Fibroblast of skin of left quadriceps (primary cell): ENCODE data around the gene CACNA1D.

Experiments used
- DNase-seq, 2 experiments: peaks; one replicate each; pipeline ENCODE4 v3.0.0-alpha.2; 2013; ENCODE audit warnings: low read depth in 2 of 2

CACNA1D gene

GRCh38 chr3:53748512-53749271 is 254.3 kb downstream of the CACNA1D start:
- DNase-seq = no peak

GRCh38 chr3:53749448-53749847 is 255.0 kb downstream of the CACNA1D start:
- no peak for DNase-seq

DNA sequence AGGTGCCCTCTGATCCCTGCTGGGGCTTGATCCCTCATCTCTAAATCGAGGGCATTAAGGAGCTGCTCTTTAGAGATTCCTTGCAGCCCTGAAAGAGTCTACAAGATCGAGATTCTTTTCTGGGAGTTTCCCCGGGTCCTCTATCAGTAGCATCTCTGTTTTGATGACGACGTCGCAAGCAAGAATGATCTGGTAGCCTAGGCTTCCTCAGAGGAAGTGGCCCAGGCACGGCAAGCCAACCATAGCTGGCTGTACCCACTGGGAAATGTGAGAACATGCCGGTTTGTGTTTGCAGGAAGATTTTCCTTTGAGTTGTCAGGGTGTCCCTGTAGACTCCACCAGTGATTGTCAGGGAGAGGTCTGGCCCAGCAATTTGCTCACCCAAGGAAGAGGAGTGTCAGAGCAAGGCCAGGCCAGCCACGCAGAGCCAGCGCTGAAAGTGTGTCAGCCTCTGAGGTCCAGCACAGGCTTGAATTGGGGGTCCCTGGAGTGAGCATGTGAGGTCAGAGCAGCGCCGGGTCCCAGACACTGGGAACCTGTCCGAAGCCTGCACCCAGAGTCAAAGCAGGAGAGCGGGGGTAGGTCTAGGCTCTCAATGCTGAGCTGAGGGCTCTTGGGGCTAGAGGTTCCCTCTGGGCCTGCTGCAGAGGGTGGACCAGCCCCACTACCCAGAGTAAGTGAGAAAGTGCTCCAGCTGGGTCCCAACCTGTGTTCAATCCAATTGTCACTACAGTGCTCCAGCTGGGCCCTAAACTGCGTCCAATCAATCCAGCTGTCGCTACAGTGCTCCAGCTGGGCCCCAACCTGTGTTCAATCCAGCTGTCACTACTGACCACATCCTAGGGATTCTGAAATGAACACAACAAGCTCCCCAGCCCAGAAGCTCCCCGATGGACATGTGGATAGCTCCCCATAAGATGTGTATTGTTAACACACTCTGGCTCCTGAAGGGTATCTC is 256.1 kb downstream of the CACNA1D start:
- DNase-seq = no peak

DNA sequence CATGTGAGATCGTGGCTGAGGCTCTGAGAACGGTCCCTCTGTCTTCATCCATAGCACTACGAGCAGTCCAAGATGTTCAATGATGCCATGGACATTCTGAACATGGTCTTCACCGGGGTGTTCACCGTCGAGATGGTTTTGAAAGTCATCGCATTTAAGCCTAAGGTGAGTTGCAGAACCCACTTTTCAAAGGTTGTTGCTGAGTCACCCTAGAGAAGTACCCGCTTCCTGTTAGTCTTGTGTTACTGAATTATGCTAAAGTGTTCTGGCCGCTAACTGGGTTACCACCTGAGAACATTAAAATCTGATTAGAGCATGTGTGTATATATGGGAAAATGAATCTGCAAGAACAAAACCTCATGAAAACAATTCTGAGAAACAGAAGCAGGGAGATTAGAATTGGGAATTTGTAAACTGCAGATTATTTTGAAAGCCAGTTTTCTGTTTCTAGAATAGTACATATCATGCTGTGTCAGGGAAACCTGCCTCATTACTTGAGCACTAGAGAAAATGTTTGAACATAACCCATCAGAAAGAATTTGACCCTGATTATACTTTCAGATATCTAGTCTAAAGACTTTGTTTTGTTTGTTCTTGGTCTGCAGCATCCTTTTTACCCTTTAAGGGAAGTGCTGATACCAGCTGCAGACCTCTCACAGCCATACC is 259.2 kb downstream of the CACNA1D start:
- no peak for DNase-seq

- no peak for DNase-seq
Observed at GRCh38 chr3:53754325-53754724, 259.9 kb downstream of the CACNA1D start.

DNA sequence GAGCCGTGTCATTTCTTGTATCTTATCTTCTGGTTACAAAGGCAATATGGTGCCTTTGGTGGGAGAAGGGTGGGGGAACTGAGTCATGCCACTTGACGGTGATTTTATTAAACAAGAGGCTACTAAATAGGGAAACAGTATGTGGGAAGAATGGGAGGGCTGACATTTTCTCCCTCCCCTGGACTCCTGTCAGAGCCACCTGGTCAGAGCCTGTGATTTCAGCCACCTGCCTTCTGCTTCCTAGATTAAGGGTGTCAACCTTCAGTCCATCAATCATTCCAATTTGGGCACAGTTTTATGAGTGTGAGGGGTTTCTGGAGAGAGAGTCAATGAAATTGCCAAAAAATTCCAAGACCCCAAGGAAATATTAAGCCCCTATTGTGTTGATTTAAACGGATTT is 264.4 kb downstream of the CACNA1D start:
- DNase-seq = no peak

DNA sequence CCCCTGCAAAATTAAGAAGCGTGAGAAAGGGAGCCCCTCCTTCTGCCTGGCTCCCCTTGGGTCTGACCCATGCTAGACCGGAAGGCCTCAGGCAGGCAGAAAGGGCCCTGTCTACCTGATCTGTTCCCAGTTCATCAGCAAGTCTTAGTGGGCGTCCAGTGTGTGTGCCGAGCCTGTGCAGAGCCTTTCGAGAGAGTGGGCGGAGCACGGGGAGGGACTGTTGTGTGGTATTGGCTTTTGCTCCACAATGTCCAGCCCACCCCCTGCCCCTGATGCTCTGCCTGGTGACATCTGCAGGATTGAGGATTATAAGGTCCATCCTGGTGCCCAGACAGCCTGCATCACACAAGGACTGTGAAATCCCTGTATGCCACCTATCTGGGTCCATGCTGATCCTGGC is 268.9 kb downstream of the CACNA1D start:
- DNase-seq = no peak

- DNase-seq = no peak
Observed at GRCh38 chr3:53764026-53764775, 269.8 kb downstream of the CACNA1D start.

DNA sequence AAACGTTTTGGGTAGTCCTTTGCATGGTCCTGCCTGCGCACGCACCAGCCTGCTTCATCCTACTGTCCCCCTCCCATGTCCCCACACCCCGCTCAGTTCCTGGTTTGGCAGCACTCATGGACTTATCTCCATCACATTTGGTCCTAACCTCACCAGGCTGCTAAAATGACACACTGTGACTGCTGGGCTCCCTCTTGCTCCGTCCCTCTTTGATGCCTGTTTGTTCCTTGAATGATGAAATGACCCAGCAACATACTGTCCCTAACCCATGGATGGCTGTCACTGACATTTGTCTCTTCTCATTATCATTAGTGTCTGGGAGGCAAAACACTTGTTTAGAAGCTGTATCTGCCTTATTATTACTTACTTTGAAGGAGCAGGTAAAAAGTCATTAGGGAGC is 271.3 kb downstream of the CACNA1D start:
- DNase-seq = no peak

DNA sequence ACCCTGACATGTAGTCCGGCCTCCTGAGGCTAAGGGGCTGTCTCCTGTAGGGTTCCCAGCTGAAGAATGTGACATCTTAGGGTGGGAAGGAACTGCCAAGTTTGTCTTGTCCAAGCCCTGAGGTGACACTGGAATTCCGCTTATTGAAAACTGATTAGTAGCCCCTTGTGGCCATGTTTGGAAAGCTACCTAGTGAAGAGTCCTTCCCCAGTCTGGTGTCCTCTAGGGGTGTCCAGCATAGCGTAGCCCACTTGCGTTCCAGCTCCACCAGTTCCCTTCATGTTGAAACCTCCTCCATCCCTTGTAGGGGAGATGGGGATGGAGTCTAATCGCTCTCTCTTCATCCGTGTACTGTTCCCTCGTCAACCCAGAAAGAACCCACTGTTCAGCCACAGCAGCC is 272.3 kb downstream of the CACNA1D start:
- no peak for DNase-seq

GRCh38 chr3:53768478-53769459 is 274.4 kb downstream of the CACNA1D start:
- DNase-seq = no peak

DNA sequence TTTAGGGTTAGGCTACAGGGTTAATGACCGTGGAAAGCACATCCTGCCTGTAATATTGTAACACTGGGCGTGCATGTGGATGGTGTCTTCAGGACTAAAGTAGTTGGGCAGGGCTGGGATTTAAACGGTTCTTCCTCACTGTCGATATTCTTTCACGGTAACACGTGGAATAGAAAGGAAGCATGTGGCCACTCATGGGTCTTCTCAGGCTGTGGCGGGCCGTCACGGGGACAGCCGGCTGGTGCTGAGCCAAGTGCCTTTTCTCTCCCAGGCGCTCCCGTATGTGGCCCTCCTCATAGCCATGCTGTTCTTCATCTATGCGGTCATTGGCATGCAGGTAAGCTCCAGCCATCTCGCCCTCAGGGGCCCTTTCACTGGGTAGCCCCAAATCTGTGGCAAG is 278.2 kb downstream of the CACNA1D start:
- DNase-seq = no peak

- peak; percentile 52 to 55 for DNase-seq
Observed at GRCh38 chr3:53773021-53773436, 278.6 kb downstream of the CACNA1D start.

DNA sequence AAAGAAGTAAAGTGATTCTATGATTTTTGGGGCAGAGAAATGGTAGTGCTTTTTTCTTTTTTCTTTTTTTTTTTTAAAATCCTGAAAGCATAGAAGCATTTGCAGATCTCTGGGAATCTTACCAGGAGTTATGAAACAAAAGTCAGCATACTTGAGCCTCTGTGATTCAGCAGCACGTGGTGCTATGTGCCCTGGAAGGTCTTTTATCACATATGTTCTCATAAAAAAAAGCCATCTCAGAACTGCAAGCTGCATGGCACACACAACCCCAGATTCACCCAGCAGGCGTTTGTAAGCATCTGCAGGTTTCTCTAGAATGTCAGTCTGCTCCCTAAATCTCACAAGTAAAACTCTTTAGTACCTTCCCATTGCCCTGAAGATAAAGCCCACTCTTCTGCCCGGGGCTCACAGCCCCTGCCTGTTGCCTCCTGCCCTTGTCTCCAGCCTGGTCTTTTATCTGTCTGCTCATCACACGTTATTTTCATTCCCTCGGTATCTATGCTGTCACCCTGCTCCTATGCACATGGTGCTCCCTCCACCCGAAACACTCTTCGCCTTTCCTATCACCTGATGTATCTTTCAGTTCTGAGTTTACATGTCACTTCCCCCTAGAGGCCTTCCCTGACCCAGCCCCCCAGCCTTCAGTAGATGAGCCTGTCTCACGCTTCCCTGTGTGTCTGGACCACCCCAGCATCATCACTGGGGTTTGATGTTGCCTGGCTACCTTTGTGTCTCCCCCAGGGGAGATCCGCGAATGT is 279.4 kb downstream of the CACNA1D start:
- peak; percentile 78 to 79 for DNase-seq

DNA sequence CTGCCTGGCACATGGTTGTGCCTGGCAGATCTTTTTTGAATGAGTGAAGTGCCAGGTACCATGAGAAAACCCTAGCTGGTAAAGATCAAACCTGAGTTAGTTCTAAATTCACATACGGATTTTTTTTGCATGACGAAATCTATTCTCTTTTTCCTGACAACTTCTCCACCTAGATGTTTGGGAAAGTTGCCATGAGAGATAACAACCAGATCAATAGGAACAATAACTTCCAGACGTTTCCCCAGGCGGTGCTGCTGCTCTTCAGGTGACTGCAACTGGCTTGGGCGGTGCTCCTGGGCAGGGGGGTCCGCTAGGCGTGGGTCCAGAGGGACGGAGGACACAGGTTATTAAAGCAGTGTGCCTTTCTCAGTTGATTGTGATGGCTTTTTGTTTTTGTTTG is 280.0 kb downstream of the CACNA1D start:
- no peak for DNase-seq

- no peak for DNase-seq
Observed at GRCh38 chr3:53775018-53775417, 280.6 kb downstream of the CACNA1D start.

DNA sequence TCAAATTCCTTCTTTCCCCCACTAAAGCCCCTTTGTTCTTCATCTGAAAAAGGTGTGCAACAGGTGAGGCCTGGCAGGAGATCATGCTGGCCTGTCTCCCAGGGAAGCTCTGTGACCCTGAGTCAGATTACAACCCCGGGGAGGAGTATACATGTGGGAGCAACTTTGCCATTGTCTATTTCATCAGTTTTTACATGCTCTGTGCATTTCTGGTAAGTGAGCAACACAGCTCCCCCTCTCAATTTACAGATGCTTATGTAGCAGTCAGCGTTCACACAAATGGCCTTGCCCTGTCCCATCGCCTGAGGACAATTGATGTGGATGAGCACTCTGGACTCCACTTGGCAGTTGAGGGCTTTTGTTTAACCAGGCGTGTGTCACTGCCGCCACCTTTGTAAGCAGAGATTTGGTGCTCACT is 281.4 kb downstream of the CACNA1D start:
- no peak for DNase-seq

DNA sequence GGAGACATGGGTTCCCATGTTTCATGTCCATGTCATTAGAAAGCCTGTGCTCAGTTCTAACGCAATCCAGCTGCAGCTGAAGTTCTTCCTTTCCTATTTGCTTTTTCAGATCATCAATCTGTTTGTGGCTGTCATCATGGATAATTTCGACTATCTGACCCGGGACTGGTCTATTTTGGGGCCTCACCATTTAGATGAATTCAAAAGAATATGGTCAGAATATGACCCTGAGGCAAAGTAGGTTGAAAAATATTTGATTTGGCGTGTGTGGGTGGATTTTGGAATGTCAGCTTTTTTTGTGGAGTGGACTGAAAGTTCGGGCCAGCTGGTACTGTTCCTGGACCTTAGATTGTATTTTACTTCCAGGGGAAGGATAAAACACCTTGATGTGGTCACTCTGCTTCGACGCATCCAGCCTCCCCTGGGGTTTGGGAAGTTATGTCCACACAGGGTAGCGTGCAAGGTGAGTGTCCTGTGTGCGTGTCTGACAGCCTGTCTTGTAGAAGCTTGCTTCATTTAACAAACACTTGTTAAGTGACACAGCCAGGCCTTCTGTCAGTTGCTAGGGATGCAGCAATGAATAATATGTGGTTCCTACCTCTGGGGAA is 282.2 kb downstream of the CACNA1D start:
- peak; percentile 40 for DNase-seq

DNA sequence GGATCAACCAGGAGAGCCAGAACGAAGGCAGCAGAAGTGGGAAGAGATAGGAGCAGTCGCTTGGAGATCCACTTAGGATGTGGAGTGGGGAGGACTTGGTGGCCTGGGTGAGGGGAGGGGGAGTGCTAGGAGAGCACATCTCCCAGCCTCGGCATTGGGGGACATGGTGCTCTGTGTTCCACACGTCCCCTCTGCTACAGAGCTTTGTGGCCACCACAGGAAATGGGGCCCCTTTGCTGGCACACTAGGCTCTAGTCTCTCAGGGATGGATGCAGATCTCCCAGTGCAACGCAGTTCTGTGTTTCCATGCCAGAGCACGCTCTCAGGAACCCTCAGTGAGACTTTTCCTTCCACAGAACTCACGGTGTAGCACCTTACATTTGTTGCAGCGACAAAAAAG is 283.1 kb downstream of the CACNA1D start:
- no peak for DNase-seq
